GM18520 (cell line): ENCODE measurements around the gene CDK14.

Experiments
- ATAC-seq: cut with Tn5 transposase; IDR thresholded peaks from one replicate; pipeline ENCODE4 v1.9.1; 2021; ENCODE audit not compliant: unreplicated experiment

Gene CDK14

DNA sequence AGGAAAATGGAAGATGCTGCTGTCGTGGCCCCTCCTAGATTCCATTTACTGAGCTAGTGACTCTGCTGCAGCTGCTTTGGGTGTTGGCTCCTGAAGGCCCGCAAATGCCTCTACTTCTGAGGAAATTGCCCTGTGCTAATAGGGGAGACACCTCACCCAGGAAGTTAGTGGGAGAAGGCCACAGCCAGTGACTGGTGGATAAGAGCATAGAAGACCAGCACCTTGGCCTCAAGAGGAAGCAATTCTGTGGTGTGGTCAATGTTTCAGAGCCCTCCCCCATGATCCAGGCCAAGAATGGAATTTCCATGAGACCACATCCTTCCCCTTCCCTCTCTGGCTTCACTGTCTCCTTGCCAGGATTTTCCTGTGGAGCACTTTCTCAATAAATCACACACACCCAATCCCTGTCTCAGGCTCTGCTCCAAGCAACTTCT is 643.1 kb downstream of the CDK14 start:
- no peak for ATAC-seq

DNA sequence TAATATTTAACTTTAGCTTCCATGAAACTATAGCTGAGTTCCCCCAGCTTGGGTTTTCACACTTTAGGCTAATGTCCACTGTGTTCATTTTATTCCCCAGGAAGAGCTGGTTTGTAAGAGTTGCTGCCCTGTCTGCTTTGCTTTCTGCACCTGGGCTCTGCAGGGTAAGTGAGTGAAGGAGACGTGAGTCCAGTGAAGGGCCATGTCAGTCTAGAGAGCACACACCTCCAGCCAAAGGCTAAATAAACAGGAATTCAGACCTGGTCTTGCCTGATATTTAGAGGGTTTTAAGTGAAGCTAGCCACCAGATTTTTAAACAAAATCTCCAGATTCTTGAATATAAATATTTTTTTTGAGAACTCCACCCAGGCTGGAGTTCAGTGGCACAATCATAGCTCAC is 643.7 kb downstream of the CDK14 start:
- ATAC-seq = no peak

DNA sequence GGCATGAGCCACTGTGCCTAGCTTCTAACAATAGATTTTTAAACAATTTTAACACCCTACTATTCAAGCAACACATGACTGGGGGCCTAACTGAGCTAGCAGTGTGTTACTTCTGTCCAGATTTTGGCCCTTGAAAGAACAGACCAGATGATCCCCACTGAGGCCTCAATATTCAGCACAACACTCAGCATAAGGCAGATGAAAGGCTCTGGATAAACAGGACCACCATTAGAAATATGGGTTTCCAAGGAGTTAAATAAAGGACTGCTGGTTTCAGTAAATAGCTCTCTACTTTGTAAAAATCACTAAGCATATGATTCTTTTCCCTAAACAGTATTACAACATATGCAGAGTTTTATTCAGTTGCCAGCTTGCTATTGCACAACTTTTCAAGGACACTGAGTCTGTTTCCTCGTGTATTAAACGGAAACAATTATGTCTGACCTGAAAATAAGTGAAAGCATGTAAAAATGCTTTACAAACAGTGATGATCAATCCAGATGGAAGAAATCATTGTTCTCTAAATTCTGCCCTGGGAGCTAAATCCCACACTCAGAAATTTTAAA is 644.3 kb downstream of the CDK14 start:
- ATAC-seq = no peak

DNA sequence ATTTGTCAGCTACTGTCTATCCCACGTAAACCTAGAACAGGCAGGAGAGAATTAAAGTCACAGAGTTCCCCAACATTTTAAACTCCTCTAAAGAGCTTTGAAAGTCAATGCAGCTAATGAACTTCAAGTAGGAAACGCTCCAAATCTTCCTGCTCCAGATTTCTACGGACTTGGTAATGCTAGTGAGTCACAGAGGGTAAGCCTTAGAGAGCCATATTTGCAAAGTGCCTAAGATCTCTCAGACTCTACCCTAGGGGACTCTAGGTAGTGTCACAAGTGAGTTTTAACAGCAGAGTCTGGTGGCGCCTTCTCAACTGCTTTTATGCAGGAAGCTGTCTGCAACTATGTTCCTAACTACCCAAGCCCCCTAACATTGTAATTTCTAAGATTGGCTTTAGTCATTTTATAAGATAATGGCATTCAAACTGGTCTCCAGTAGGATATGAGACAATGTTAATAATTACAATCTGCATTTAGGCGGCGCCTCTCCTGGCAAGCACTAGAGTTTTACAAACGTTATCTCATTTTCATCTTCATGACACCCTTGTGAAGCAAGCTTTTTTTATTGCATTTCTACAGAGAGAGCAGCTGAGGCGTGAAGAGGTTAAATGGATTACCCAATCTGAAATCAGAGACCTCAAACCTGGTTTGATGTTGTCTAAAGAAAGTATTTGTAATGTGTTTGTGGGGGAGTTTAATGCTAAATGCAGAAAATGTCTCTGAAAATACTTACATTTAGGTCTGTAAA is 646.1 kb downstream of the CDK14 start:
- no peak for ATAC-seq

DNA sequence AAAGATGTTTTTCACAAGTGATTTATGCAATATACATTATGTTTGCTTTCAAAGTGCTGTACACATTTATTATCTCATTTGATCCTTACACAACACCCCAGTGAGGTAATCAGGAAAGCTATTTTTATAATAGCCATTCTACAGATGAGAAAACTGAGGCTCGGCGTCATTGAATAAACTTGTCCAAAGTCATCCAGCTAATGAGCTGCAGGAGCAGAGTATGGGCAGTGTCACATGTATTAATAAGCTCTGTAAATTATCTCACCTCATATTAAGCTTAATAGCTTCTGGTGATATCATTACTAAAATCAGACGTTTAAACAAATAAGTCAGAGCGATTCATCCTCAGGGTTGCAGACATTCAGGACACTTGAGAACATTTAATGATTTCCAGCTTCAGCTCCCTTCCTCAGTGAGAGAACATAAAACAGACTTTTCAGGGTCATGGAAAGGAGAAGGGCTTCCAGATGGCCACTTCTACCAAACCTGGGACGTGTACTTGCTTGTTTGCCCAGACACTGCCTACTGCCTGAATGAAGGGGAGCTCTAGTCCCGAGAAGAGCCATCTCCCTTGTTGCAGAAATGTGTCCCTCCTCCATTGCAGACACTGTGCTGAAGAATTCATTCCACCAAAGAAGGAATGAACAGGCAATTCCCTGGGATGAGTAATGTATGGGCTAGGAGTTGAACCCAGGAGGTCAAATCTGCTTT is 647.6 kb downstream of the CDK14 start:
- ATAC-seq = no peak

DNA sequence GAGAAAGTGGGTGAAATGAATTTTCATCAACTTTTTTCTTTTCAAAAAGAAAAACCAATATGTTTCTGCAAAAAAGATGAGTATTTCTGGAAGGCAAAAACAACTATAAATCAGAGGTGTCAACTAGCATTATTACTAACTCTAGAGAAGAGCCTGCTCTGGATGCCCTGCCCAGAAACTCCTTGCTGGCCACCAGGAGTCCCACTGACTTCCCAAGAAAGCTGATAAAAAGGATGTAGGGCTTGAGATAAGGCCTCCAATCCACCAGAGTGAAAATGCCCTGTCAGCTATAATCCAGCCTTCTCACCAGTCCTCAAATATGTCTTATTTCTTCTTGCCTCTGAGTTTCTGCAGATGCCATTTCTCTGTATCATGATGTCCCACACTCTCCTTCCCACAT is 651.4 kb downstream of the CDK14 start:
- no peak for ATAC-seq

DNA sequence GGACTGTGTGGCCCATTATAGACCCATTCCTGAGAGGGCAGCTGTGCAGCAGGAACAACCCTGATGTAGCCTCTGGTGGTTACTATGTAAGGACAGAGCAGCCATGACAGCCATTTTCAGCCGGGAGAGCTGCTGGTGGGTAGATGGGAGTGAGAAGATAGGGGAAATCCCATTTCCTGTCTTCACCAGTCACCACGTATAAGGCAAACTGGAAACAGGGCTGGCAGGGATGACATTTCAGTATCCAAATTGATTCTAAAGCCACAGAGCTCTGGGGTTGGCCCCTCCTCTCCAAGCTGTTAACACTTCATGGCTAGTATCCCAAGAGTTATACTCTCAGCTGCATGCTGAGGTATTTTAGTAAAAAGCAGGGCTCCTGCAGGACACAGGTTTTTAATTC is 652.9 kb downstream of the CDK14 start:
- ATAC-seq = no peak

DNA sequence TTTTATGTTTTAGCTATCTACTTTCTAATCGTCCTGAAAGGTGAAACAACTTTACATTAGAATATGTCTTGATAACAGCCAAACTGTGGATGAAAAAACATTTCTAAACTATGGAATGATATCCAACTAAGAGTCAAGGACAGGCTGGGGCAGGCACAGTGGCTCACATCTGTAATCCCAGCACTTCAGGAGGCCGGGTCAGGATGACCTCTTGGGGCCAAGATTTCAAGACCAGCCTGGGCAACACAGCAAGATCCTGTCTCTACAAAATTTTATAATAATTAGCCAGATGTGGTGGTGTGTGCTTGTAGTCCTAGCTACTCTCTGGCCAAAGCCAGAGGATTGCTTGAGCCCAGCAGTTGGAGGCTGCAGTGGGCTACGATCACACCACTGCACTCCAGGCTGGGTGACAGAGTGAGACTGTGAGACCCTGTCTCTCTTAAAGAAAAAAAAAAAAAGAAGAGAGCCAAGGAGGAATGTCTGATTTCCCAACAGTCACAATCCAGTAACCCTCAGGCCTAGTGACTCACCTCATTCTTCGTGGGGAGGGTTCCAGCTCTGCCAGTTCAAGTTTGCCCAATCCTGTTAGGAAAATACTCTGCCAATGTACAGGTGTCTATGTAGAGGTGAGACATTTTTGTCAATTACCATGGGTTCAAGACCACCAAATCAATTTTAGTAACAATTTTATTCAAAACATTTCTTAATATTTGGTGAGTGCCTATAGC is 653.5 kb downstream of the CDK14 start:
- ATAC-seq = no peak

DNA sequence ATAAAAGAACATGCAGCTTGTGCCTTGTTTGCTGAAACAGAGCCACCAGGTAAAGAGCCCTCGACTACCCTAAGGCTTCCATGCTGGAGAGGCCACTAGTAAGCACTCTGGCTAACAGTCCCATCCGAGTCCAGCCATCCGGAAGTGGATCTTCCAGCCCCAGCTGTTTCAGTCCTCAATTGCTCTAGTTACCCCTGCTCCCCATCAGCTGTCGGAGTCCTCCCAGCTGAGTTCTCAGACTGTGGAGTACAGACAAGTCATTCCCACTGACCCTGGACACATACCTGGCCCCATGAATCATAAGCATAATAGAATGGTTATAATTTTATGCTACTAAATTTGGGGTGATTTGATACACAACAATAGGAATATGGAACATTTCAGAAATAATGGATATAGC is 654.6 kb downstream of the CDK14 start:
- ATAC-seq = no peak

DNA sequence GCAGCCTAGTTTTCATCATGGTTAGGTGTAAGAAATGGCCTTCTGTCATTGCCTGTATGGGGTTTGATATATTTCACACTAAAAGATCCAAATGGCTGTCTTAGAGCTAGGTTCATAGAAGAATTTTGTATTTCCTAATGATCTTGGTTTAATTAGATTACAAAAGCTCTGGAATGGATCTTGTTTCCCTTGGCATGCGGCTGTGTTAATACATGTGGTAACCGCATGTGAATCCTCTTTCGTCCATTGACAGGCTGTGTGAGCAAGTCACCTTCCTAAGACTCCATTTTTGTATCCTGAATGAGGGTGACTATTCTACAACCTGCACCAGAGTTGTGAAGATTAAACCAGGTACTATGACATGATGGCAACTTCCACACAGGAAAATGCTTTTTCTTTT is 655.8 kb downstream of the CDK14 start:
- ATAC-seq = no peak
